Measurements from ENCODE around the gene ZBTB46. TPM values are rescaled to one million over a fixed set of nuclear protein-coding genes. Genes with fewer than 3 reads are reported as not detected.

The ZBTB46 gene
- total and polyA plus RNA-seq, 4 donors = 0.79 to 12.1 (median 4.7) TPM

DNA sequence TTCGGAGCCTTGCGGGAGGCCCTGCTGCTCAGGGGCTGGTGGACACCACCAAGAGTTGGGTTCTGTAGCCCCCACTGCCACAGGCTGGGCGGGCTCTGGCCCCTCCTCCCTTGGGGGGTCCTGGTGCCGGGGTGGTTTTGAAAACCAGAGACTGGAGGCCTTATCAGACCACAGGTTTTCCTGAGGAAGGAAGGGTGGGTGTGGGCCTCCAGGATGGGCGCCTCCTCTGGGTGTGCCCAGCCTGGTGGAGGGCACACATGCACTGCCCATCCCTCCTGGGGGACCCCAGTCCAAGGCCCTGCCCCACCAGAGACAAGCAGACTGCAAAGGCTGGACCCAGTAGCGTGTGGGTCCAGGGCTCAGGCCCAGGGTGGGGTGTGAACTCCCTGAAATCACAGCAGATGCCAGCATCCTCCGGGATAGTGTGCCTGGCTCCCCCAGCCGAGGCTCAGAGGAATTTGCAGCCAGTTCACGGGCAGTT lies 13.5 kb upstream of the ZBTB46 start:
- no peaks in the 10 kb centered on the region for H3K36me3 ChIP-seq (ENCODE audit: control insufficient read depth in 4 of 4, insufficient read depth in 3 of 4, low read depth in 1 of 4, low read length in 3 of 4)
- H3K4me3 ChIP-seq (ENCODE audit: low read depth in 1 of 3, low read length in 3 of 3) = no peak overlapping the region
- TF ChIP-seq FOXA2 (IDR thresholded peaks at IDR 0.05) (no peak), HNF4A (conservative IDR thresholded peaks at IDR 0.05) (no peak)
- 73% methylated on average over 9 of the region's 9 CpGs for WGBS
- no peak overlapping the region for H3K27ac ChIP-seq (ENCODE audit: low read depth in 1 of 2, low read length in 2 of 2)
- peaks cover 0 to 10% (median 5%) of the 10 kb centered on the region in 4 donors for H3K4me1 ChIP-seq (ENCODE audit: control insufficient read depth in 4 of 4, insufficient read depth in 4 of 4, low read length in 3 of 4)
- H3K27me3 ChIP-seq (ENCODE audit: control insufficient read depth in 4 of 4, insufficient read depth in 4 of 4, low read length in 3 of 4) = peaks cover 0 to 10% (median 1%) of the 10 kb centered on the region in 4 donors
- DNase-seq (ENCODE audit: low spot score) = no peak
- H3K9me3 ChIP-seq (ENCODE audit: control insufficient read depth in 4 of 4, low read length in 3 of 4) = no peaks in the 10 kb centered on the region
- no peak overlapping the region for H3K9ac ChIP-seq (ENCODE audit: low read depth in 1 of 2, low read length in 2 of 2)

- TF ChIP-seq RAD21 (IDR thresholded peaks at IDR 0.05) = no peak
- TF ChIP-seq REST (IDR thresholded peaks at IDR 0.05) = no peak
- TF ChIP-seq TAF1 (conservative IDR thresholded peaks at IDR 0.05) = no peak
- no peak for TF ChIP-seq YY1 (IDR thresholded peaks at IDR 0.05)
- no peak for TF ChIP-seq SP1 (IDR thresholded peaks at IDR 0.05)
- no peak for TF ChIP-seq HNF4G (IDR thresholded peaks at IDR 0.05)
- no peak for TF ChIP-seq FOXA1 (IDR thresholded peaks at IDR 0.05)
- TF ChIP-seq FOXA2 (IDR thresholded peaks at IDR 0.05) = no peak
- TF ChIP-seq GABPA (IDR thresholded peaks at IDR 0.05 in 1 of 2, conservative IDR thresholded peaks at IDR 0.05 in 1 of 2) = no peak
- no peak for TF ChIP-seq ATF3 (IDR thresholded peaks at IDR 0.05)
- TF ChIP-seq CTCF (IDR thresholded peaks at IDR 0.05; ENCODE audit: low read depth, low read length, missing input control) = no peak
- no peak for TF ChIP-seq MAX (IDR thresholded peaks at IDR 0.05)
- TF ChIP-seq EGR1 (IDR thresholded peaks at IDR 0.05; ENCODE audit: low read depth in 2 of 2) = no peak
- no peak for TF ChIP-seq HNF4A (conservative IDR thresholded peaks at IDR 0.05)
- no peak for TF ChIP-seq NR2F2 (IDR thresholded peaks at IDR 0.05)
- TF ChIP-seq JUND (IDR thresholded peaks at IDR 0.05) = no peak
- Histone ChIP-seq H3K36me3 (ENCODE audit: control insufficient read depth in 4 of 4, insufficient read depth in 3 of 4, low read depth in 1 of 4, low read length in 3 of 4) (no peaks in the 10 kb centered on the region), H3K27ac (ENCODE audit: low read depth in 1 of 2, low read length in 2 of 2) (no peak overlapping the region), H3K9me3 (ENCODE audit: control insufficient read depth in 4 of 4, low read length in 3 of 4) (no peaks in the 10 kb centered on the region), H3K4me3 (ENCODE audit: low read depth in 1 of 3, low read length in 3 of 3) (no peak overlapping the region), H3K27me3 (ENCODE audit: control insufficient read depth in 4 of 4, insufficient read depth in 4 of 4, low read length in 3 of 4) (peaks cover 0 to 10% (median 1%) of the 10 kb centered on the region in 4 donors), H3K4me1 (ENCODE audit: control insufficient read depth in 4 of 4, insufficient read depth in 4 of 4, low read length in 3 of 4) (peaks cover 0 to 10% (median 5%) of the 10 kb centered on the region in 4 donors), H3K9ac (ENCODE audit: low read depth in 1 of 2, low read length in 2 of 2) (no peak overlapping the region)
- WGBS = 60% methylated on average over 16 of the region's 16 CpGs
- no peak for DNase-seq (ENCODE audit: low spot score)
Measured at GRCh38 chr20:63843778-63844177, 12.7 kb upstream of the ZBTB46 start.
